ENCODE data around the gene UBASH3A.

Gene UBASH3A

DNA sequence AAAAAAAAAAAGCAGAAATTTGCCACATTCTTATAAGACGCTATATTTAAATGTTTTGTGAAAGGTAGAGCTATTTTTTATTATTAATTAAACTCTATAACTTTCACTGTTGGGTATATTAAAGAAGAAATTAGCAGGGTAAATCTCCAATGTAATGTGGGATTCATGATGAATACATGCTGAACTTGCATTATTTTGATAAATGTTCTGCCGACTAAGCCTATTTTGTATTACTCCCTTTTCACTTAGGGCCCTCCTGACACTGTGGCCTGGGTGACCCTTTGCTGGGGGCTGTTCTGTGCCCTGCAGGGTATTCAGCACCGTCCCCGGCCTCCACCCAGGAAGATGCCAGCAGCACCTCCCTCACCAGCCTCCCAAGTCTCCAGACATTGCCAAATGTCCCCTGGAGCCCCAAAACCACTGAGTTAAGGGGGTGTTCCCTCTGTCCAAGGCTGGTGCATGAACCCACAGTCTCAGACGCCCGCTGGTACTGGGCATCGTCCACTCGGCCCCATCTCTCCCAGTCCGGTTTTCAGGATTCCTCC lies 69.9 kb downstream of the UBASH3A start:
- TF ChIP-seq, protein P1, sequence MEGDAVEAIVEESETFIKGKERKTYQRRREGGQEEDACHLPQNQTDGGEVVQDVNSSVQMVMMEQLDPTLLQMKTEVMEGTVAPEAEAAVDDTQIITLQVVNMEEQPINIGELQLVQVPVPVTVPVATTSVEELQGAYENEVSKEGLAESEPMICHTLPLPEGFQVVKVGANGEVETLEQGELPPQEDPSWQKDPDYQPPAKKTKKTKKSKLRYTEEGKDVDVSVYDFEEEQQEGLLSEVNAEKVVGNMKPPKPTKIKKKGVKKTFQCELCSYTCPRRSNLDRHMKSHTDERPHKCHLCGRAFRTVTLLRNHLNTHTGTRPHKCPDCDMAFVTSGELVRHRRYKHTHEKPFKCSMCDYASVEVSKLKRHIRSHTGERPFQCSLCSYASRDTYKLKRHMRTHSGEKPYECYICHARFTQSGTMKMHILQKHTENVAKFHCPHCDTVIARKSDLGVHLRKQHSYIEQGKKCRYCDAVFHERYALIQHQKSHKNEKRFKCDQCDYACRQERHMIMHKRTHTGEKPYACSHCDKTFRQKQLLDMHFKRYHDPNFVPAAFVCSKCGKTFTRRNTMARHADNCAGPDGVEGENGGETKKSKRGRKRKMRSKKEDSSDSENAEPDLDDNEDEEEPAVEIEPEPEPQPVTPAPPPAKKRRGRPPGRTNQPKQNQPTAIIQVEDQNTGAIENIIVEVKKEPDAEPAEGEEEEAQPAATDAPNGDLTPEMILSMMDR (IDR thresholded peaks at IDR 0.05; ENCODE audit: control insufficient read depth, insufficient read depth, low read depth, low read length, missing control alignments), result no peak
- DNase-seq (ENCODE audit: low read depth), result no peak
- H3K4me3 ChIP-seq (ENCODE audit: control insufficient read depth, low read depth, low read length), result no peak overlapping the region

DNA sequence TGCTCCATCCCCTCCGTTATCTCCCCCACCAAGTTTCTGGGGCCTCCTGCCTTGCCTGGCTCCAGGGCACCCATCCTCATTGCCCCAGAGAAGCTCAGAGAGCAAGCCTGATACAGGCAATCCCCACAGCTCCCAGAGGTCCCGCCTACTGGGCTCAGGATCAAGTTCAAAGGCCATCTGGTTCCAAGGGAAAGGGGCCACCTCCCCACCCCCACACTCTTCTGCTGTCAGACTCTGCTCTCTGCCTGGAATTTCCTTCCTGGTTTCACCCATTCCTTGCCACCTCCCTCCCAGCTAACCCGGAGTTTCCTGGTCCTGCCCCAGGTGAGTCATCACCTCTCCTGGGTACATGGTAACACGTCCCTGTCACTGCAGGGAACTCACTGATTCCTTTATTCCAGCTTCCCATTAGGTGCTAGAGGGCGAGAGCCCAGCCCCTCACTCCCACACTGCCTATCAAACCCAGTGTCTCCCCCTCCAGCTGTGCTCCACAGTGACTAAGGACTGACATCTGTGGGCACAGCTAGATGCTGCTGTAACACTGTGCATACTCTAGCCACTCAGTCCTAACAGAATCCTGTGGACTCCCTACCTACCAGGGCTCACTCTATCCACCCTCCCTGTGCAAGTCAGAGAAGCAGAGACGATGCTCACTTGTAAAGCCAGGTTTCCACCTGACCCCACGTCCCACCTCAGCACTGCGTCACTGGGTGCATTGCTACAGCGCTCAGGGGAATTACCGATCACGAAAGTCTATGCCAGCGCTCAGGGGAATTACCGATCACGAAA lies 70.5 kb downstream of the UBASH3A start:
- DNase-seq (ENCODE audit: low read depth), result no peak
- no peak overlapping the region for H3K4me3 ChIP-seq (ENCODE audit: control insufficient read depth, low read depth, low read length)
- TF ChIP-seq, protein P1 (IDR thresholded peaks at IDR 0.05; ENCODE audit: control insufficient read depth, insufficient read depth, low read depth, low read length, missing control alignments), result no peak

DNA sequence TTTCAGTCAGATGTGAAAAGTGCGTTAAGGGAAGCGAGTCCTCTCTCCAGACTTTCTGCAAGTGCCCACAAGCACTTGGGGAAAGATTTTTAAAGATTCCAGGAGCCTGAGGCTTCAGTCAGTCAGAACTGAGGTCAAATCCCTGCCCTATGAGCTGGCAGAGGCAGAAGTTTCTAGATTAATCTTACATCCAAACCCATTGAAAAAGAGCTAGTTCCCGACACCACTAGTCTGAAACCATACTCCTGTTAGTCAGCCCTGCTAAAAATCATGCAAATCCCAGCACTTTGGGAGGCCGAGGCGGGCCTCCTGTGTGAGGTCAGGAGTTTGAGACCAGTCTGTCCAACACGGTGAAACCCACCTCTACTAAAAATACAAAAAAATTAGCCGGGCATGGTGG lies 71.3 kb downstream of the UBASH3A start:
- no peak overlapping the region for H3K4me3 ChIP-seq (ENCODE audit: control insufficient read depth, low read depth, low read length)
- DNase-seq (ENCODE audit: low read depth), result no peak
- TF ChIP-seq, protein P1 (IDR thresholded peaks at IDR 0.05; ENCODE audit: control insufficient read depth, insufficient read depth, low read depth, low read length, missing control alignments), result no peak

DNA sequence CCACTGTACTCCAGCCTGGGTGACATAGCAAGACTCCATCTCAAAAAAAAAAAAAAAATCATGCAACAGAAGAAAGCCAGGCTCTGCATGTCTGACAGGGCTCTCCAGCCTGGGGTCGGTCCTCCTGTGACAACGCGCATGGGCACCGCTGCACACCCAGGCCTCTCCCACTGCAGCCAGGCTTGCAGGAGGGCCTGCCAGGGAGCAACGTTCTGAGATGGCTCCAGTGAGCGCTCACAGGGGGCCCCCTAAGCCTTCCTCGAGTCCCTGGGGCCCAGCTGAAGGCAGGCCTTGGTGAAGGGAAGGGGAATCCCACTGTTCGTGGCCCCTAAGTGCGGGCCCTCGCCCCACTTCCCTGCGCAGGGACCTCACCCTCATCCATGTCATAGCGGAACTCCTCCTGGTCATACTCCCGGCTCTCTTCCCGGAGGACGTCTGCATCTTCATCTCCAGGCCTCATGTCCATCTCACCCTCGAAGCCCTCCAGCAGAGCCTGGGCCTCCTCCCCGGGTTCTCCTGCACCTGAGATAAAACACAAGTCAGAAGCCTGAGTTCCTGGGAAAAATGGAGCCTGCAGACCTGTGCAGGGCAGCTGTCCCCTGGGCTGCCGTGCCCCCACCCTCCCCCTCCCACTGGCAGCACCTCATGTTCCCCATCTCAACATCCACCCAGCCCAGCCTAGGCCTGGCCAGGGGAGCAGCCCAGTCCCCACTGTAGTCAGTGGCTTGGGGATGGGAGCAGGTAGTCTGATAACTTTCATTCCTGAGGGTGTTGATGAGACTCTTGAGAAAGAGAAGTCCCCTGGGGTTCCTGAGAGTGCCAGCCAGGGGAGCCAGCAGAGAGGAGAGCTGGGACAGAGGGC lies 72.1 kb downstream of the UBASH3A start:
- H3K4me3 ChIP-seq (ENCODE audit: control insufficient read depth, low read depth, low read length), result no peak overlapping the region
- TF ChIP-seq, protein P1 (IDR thresholded peaks at IDR 0.05; ENCODE audit: control insufficient read depth, insufficient read depth, low read depth, low read length, missing control alignments), result no peak
- DNase-seq (ENCODE audit: low read depth), result no peak

DNA sequence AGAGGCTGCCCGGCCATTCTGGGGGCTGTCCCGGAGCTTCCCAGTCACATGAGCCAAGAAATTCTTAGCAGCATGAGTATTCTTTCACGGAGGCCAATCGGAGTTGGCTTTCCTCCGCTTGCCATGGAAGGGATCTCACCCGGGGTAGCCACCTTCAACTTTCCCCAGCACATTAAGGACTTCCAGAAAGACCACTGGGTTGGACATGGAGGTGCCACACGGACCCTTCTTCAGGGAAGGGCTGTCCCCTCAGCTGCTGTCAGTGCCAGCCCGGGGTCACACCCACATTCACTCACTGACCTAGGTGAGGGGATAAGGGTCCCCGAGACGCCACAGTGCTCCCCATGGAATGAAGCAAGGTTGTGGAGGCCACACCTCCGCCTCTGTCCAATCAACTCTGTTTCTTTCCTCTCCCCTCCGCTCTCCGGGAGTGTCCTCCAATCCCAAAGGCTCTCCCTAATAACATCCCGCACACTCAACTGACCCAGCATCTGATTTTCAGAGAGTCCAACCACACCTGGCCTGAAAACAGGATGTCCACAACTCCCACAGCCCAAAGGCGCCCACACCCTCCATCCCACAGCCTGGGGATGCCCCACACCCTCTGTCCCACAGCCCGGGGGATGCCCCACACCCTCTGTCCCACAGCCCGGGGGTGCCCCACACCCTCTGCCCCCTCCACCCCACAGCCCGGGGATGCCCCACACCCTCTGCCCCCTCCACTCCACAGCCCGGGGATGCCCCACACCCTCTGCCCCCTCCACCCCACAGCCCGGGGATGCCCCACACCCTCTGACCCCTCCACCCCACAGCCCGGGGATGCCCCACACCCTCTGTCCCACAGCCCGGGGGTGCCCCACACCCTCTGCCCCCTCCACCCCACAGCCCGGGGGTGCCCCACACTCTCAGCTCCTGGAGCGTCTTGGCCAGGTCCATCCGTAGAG lies 73.0 kb downstream of the UBASH3A start:
- TF ChIP-seq, protein P1 (IDR thresholded peaks at IDR 0.05; ENCODE audit: control insufficient read depth, insufficient read depth, low read depth, low read length, missing control alignments), result no peak
- no peak overlapping the region for H3K4me3 ChIP-seq (ENCODE audit: control insufficient read depth, low read depth, low read length)
- DNase-seq (ENCODE audit: low read depth), result no peak

DNA sequence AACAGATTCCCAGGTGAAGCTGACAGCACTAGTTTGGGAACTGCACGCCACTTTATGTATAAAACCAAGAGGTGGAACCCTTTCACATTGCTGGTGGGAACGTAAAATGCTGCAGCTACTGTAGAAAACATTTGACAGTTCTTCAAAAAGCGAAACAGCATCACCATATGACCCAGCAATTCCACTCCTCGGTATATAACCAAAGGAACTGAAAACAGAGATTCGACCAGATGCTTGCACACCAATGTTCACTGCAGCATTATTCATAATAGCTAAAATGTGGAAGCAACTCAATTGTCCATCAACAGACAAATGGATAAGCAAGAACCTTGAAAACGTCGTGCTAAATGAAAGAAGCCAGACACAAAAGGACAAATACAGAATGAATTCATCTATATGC lies 74.8 kb downstream of the UBASH3A start:
- no peak for DNase-seq (ENCODE audit: low read depth)
- no peak overlapping the region for H3K4me3 ChIP-seq (ENCODE audit: control insufficient read depth, low read depth, low read length)
- TF ChIP-seq, protein P1 (IDR thresholded peaks at IDR 0.05; ENCODE audit: control insufficient read depth, insufficient read depth, low read depth, low read length, missing control alignments), result no peak
